SH-SY5Y (cell line): Measurements from ENCODE around the gene EPHX1.

ENCODE experiments used
- GATA2 ChIP-seq: IDR thresholded peaks from 2 replicates; pipeline ENCODE4 v1.6.1; 2011; ENCODE audit warnings: mild to moderate bottlenecking, low read depth, low read length
- GATA3 ChIP-seq: IDR thresholded peaks from 2 replicates; pipeline ENCODE4 v1.6.1; 2011; ENCODE audit warnings: low read depth, mild to moderate bottlenecking, low read length, moderate library complexity

Gene EPHX1

GRCh38 chr1:225771661-225772322 lies 38.1 kb upstream of the EPHX1 start:
- TF ChIP-seq GATA3: no peak

GRCh38 chr1:225772323-225772768 lies 37.6 kb upstream of the EPHX1 start:
- no peak for TF ChIP-seq GATA3
- TF ChIP-seq GATA2: no peak

- no peak for TF ChIP-seq GATA2
- no peak for TF ChIP-seq GATA3
Observed at GRCh38 chr1:225772848-225773247, 37.1 kb upstream of the EPHX1 start.

- no peak for TF ChIP-seq GATA2
- TF ChIP-seq GATA3: no peak
Observed at GRCh38 chr1:225774281-225775147, 35.4 kb upstream of the EPHX1 start.

- TF ChIP-seq GATA3 (no peak), GATA2 (no peak)
Observed at GRCh38 chr1:225776294-225776693, 33.6 kb upstream of the EPHX1 start.

- TF ChIP-seq GATA2 (no peak), GATA3 (no peak)
Observed at GRCh38 chr1:225777058-225777582, 32.8 kb upstream of the EPHX1 start.

- TF ChIP-seq GATA2 (peak; percentile 18; the same call in 1 of the 2 replicates), GATA3 (no peak)
Observed at GRCh38 chr1:225777583-225778336, 32.2 kb upstream of the EPHX1 start, which contains the start of gene SRP9. Gene SRP9, plus strand, starts transcription at chr1:225777826. Its CDS starts 115 bp downstream, at chr1:225777941.

GRCh38 chr1:225778337-225778669 lies 31.6 kb upstream of the EPHX1 start:
- TF ChIP-seq GATA2: no peak

- TF ChIP-seq GATA3 (no peak), GATA2 (no peak)
Observed at GRCh38 chr1:225780134-225780533, 29.8 kb upstream of the EPHX1 start.

GRCh38 chr1:225780630-225781029 lies 29.3 kb upstream of the EPHX1 start:
- TF ChIP-seq GATA2 (no peak), GATA3 (no peak)

GRCh38 chr1:225794954-225795353 lies 15.0 kb upstream of the EPHX1 start:
- TF ChIP-seq GATA2: no peak
- no peak for TF ChIP-seq GATA3

GRCh38 chr1:225806249-225806648 lies 3.7 kb upstream of the EPHX1 start:
- TF ChIP-seq GATA3 (no peak), GATA2 (no peak)

- TF ChIP-seq GATA2 (no peak), GATA3 (no peak)
Observed at GRCh38 chr1:225808136-225808535, 1.8 kb upstream of the EPHX1 start.

- no peak for TF ChIP-seq GATA2
Observed at GRCh38 chr1:225811622-225812487, 1.9 kb downstream of the EPHX1 start.
